CD4-positive, alpha-beta T cell (primary cell): ENCODE data around the gene MYOD1. TPM values are rescaled to one million over a fixed set of nuclear protein-coding genes. Genes with fewer than 3 reads are reported as not detected.

Experiments used
- ATAC-seq: fragments of 200-7000 bp; cut with Tn5 transposase; one replicate; pipeline ENCODE4 v1.10.0; 2022; ENCODE audit warnings: mild to moderate bottlenecking; ENCODE audit not compliant: poor library complexity
- CTCF ChIA-PET: fragments of 350-600 bp; sonication (Branson Sonifier 250); formaldehyde crosslinking; loops from one replicate; lab custom pipeline; 2021; ENCODE audit warnings: antibody characterized with exemption, inconsistent platforms; lab: Charles Lee
- POLR2A ChIA-PET: fragments of 350-600 bp; sonication (Branson Sonifier 250); formaldehyde crosslinking; loops from one replicate; lab custom pipeline; 2021; ENCODE audit warnings: antibody characterized with exemption, inconsistent platforms; lab: Charles Lee
- DNase-seq, 14 experiments: peaks; one replicate each; pipeline ENCODE4 v3.0.0-alpha.2; 2013 to 2020; ENCODE audit warnings: mixed read lengths in 2 of 14
- H3K27ac ChIP-seq, 2 donors: one replicate each; pipeline versions ENCODE4 v1.5.1 to v1.7.0; 2013; ENCODE audit warnings: low read length in 2 of 2, low read depth in 1 of 2, mild to moderate bottlenecking in 1 of 2
- H3K27me3 ChIP-seq, 2 experiments: 1 replicate in 1 of 2; 2 replicates in 1 of 2; pipeline versions ENCODE4 v1.6.1 to v1.7.0; 2013; ENCODE audit warnings: low read length in 2 of 2, control low read depth in 1 of 2, mild to moderate bottlenecking in 1 of 2, moderate library complexity in 1 of 2; ENCODE audit not compliant: insufficient read depth in 2 of 2, control insufficient read depth in 1 of 2
- H3K36me3 ChIP-seq: one replicate; pipeline ENCODE4 v1.6.1; 2013; ENCODE audit warnings: low read length, control low read depth; ENCODE audit not compliant: insufficient read depth
- H3K4me1 ChIP-seq: one replicate; pipeline ENCODE4 v1.6.1; 2013; ENCODE audit warnings: low read length, control low read depth; ENCODE audit not compliant: insufficient read depth
- H3K4me3 ChIP-seq: one replicate; pipeline ENCODE4 v1.5.1; 2013; ENCODE audit warnings: mild to moderate bottlenecking, low read length, moderate library complexity
- H3K9me3 ChIP-seq, 2 experiments: 1 replicate in 1 of 2; 2 replicates in 1 of 2; pipeline versions ENCODE4 v1.6.1 to v1.7.0; 2013; ENCODE audit warnings: low read length in 2 of 2, mild to moderate bottlenecking in 2 of 2, control low read depth in 1 of 2, moderate library complexity in 1 of 2; ENCODE audit not compliant: control insufficient read depth in 1 of 2, insufficient read depth in 1 of 2
- H3K27ac Mint-ChIP-seq: one replicate; pipeline ENCODE4 v1.8.0; 2020; ENCODE audit warnings: mixed read lengths
- H3K27me3 Mint-ChIP-seq: one replicate; pipeline ENCODE4 v1.8.0; 2021; ENCODE audit warnings: mixed read lengths
- H3K36me3 Mint-ChIP-seq: one replicate; pipeline ENCODE4 v1.8.0; 2021; ENCODE audit warnings: low read depth, mixed read lengths
- H3K4me1 Mint-ChIP-seq: one replicate; pipeline ENCODE4 v1.8.0; 2021; ENCODE audit warnings: low read depth, mixed read lengths
- H3K4me3 Mint-ChIP-seq: one replicate; pipeline ENCODE4 v1.8.0; 2020; ENCODE audit warnings: mild to moderate bottlenecking, mixed read lengths
- H3K9me3 Mint-ChIP-seq: one replicate; pipeline ENCODE4 v1.8.0; 2020; ENCODE audit warnings: mixed read lengths
- intact Hi-C, 2 experiments: fragments of 100-400 bp; cut with DNase I in 1 of 2; cut with micrococcal nuclease in 1 of 2; formaldehyde crosslinking; loops; one replicate each; pipeline versions ENCODE4 v1.15.1 to v1.9.0; 2023 to 2025; cut with DNase I, micrococcal nuclease
- total RNA-seq, 174 experiments: library from RNA in 2 of 174; stranded (reverse) in 2 of 174; gene quantifications; one replicate each; pipeline ENCODE4 v1.2.3 and lab custom pipeline; 2021 to 2026
- TF ChIP-seq, protein P1 (sequence below): fragments of 200-600 bp; IDR thresholded peaks from one replicate; pipeline ENCODE4 v1.8.0; 2022; ENCODE audit warnings: antibody characterized with exemption, mild to moderate bottlenecking

MYOD1 gene
- total RNA-seq, 2 experiments from 2014 or later: not detected

DNA sequence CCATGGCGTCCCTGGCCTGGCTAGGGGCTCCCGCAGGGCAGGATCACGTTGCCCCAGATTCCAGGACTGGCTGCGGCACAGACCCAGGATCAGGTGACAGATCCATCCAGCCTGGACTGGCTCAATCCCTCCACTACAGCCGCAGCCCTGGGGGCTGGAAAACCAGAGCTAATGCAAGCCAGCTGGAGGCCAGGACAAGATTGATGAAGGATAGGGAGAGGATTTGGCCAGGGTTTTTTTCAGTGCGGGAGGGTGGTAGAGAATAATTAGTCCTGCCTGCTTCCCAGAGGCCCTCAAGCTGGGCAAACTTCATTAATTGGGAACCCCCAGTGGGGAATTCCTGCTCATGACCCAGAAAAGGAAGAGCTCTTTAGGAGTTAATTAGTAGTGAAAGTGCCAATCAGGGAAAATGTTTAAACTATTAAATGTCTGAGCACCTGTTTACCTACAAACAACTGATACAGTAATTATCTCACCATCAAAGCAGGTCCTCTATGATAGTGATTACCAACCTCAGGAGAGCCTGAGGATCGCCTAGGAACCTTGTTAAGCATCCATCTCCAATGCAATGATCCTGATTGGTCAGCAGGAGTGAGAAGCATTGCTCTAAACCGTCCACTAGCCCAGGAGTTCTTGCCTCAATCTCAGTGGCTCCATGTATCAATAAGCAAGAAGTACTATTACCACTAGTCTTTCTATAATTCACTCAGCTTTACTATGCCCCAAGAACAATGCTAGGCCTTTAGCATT lies 33.0 kb upstream of the MYOD1 start:
- Mint-ChIP-seq H3K27ac (no peak overlapping the region), H3K4me1 (no peaks in the 10 kb centered on the region), H3K27me3 (peaks cover 36% of the 10 kb centered on the region), H3K9me3 (no peaks in the 10 kb centered on the region), H3K36me3 (no peaks in the 10 kb centered on the region), H3K4me3 (no peak overlapping the region)
- ATAC-seq: no peak
- peaks cover 7 to 11% of the 10 kb centered on the region in 2 experiments for H3K27me3 ChIP-seq
- no peak overlapping the region for H3K4me3 ChIP-seq
- CTCF ChIA-PET: no interaction called here
- no peak overlapping the region for H3K27ac ChIP-seq
- H3K36me3 ChIP-seq: no peaks in the 10 kb centered on the region
- peaks cover 0 to 11% of the 10 kb centered on the region in 2 experiments for H3K9me3 ChIP-seq
- TF ChIP-seq, protein P1, sequence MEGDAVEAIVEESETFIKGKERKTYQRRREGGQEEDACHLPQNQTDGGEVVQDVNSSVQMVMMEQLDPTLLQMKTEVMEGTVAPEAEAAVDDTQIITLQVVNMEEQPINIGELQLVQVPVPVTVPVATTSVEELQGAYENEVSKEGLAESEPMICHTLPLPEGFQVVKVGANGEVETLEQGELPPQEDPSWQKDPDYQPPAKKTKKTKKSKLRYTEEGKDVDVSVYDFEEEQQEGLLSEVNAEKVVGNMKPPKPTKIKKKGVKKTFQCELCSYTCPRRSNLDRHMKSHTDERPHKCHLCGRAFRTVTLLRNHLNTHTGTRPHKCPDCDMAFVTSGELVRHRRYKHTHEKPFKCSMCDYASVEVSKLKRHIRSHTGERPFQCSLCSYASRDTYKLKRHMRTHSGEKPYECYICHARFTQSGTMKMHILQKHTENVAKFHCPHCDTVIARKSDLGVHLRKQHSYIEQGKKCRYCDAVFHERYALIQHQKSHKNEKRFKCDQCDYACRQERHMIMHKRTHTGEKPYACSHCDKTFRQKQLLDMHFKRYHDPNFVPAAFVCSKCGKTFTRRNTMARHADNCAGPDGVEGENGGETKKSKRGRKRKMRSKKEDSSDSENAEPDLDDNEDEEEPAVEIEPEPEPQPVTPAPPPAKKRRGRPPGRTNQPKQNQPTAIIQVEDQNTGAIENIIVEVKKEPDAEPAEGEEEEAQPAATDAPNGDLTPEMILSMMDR: no peak
- no peak for DNase-seq
- intact Hi-C loops: no loop called here
- H3K4me1 ChIP-seq: no peaks in the 10 kb centered on the region
- POLR2A ChIA-PET: no interaction called here

DNA sequence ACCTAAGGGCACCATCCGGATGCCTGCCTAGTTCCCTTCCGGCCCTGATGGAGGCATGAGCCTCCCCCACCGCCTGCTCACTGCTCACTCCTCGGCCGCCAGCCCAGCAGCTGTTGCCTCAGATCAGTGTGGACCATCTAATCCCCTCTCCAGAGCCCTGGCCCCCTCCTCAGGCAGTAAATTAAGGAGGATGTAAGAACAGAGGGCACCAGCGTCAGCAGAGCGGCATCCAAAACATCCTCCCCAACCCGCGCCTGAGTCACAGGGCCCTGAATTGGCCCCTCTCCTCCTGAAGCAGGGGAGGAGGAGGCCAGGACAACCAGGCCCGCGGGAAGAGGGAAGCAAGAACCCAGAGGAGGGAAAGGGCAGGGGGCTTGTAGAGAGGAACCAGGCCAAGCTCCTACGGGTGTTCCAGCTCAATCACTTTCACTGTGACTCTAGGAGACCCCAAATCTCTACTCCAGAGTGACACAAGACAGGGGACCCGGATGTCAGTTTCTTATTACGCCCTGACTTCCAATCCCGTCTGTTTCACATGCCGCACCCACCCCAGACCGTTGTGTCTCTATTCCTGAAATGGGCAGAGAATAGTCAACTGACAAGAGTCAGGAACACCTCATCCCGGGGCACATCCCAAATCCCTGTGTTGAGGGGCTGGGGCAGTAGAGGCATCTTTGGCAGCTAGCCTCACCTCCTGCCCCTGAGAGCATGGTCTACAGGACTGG lies 31.3 kb upstream of the MYOD1 start:
- ATAC-seq (no peak), DNase-seq (no peak)
- Mint-ChIP-seq H3K36me3 (no peaks in the 10 kb centered on the region), H3K4me1 (no peaks in the 10 kb centered on the region), H3K27me3 (peaks cover 31% of the 10 kb centered on the region), H3K27ac (no peak overlapping the region), H3K9me3 (no peaks in the 10 kb centered on the region), H3K4me3 (no peak overlapping the region)
- Histone ChIP-seq H3K27ac (no peak overlapping the region), H3K4me3 (no peak overlapping the region), H3K9me3 (peaks cover 0 to 11% of the 10 kb centered on the region in 2 experiments), H3K4me1 (no peaks in the 10 kb centered on the region), H3K27me3 (peaks cover 15 to 17% of the 10 kb centered on the region in 2 experiments), H3K36me3 (no peaks in the 10 kb centered on the region)
- intact Hi-C loops: no loop called here
- CTCF ChIA-PET: no interaction called here
- POLR2A ChIA-PET: no interaction called here
- TF ChIP-seq, protein P1: no peak

DNA sequence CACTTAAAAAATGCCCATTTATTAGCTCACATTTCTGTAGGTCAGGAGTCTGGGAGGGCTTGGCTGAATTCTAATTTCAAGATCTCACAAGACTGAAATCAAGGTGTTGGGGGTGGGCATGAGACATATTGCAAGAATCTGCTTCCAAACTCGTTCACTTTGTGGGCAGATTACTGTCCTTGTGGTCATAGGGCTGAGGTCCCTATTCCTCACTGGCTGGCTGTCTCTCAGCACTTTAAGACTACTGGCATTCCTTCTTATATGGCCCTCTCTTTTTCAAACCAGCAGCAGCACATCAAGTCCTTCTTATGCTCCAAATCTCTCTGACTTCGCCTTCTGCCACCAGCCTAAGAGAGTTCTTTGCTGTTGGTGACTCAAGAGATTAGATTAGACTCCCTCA lies 27.8 kb upstream of the MYOD1 start:
- no peaks in the 10 kb centered on the region for H3K4me1 Mint-ChIP-seq
- no peak for DNase-seq
- TF ChIP-seq, protein P1: no peak
- ChIA-PET POLR2A (no interaction called here), CTCF (no interaction called here)
- ATAC-seq: no peak
- H3K36me3 Mint-ChIP-seq: no peaks in the 10 kb centered on the region
- no peaks in the 10 kb centered on the region for H3K9me3 Mint-ChIP-seq
- Histone ChIP-seq H3K4me3 (no peak overlapping the region), H3K27me3 (peaks cover 18 to 38% of the 10 kb centered on the region in 2 experiments), H3K27ac (no peak overlapping the region), H3K36me3 (no peaks in the 10 kb centered on the region), H3K9me3 (peaks cover 0 to 7% of the 10 kb centered on the region in 2 experiments), H3K4me1 (no peaks in the 10 kb centered on the region)
- H3K27ac Mint-ChIP-seq: no peak overlapping the region
- H3K27me3 Mint-ChIP-seq: peaks cover 50% of the 10 kb centered on the region
- intact Hi-C loops: no loop called here
- H3K4me3 Mint-ChIP-seq: no peak overlapping the region
